ENCODE measurements around the gene ATXN7.

The ATXN7 gene

GRCh38 chr3:63984391-63984790 lies 120.7 kb downstream of the ATXN7 start:
- DNase-seq (ENCODE audit: low read depth in 3 of 3): no peak

GRCh38 chr3:63986146-63986545 lies 122.5 kb downstream of the ATXN7 start:
- DNase-seq (ENCODE audit: low read depth in 3 of 3): no peak

- DNase-seq (ENCODE audit: low read depth in 3 of 3): no peak
These were observed 123.2 kb downstream of the ATXN7 start for GRCh38 chr3:63986831-63987230.

GRCh38 chr3:63988943-63989342 lies 125.3 kb downstream of the ATXN7 start:
- DNase-seq (ENCODE audit: low read depth in 3 of 3): no peak

GRCh38 chr3:63990204-63990603 lies 126.5 kb downstream of the ATXN7 start:
- no peak for DNase-seq (ENCODE audit: low read depth in 3 of 3)

- DNase-seq (ENCODE audit: low read depth in 3 of 3): no peak
These were observed 127.1 kb downstream of the ATXN7 start for GRCh38 chr3:63990733-63991132.

- DNase-seq (ENCODE audit: low read depth in 3 of 3): no peak
These were observed 128.0 kb downstream of the ATXN7 start for GRCh38 chr3:63991666-63992065.

GRCh38 chr3:63992516-63993209 lies 129.0 kb downstream of the ATXN7 start:
- no peak for DNase-seq (ENCODE audit: low read depth in 3 of 3)

GRCh38 chr3:63993653-63994079 lies 130.0 kb downstream of the ATXN7 start:
- DNase-seq (ENCODE audit: low read depth in 3 of 3): peak; percentile 19 to 33 (median 26)

GRCh38 chr3:63995086-63995485 lies 131.4 kb downstream of the ATXN7 start:
- DNase-seq (ENCODE audit: low read depth in 3 of 3): no peak

GRCh38 chr3:63998852-63999754 lies 135.4 kb downstream of the ATXN7 start:
- no peak for DNase-seq (ENCODE audit: low read depth in 3 of 3)

GRCh38 chr3:64000453-64001055 lies 136.9 kb downstream of the ATXN7 start:
- no peak for DNase-seq (ENCODE audit: low read depth in 3 of 3)

- DNase-seq (ENCODE audit: low read depth in 3 of 3): no peak
These were observed 138.6 kb downstream of the ATXN7 start for GRCh38 chr3:64002233-64002632.

GRCh38 chr3:64003589-64003988 lies 139.9 kb downstream of the ATXN7 start:
- DNase-seq (ENCODE audit: low read depth in 3 of 3): no peak

- no peak for DNase-seq (ENCODE audit: low read depth in 3 of 3)
These were observed 144.3 kb downstream of the ATXN7 start for GRCh38 chr3:64008017-64008416.

GRCh38 chr3:64008487-64009351 lies 145.1 kb downstream of the ATXN7 start:
- no peak for DNase-seq (ENCODE audit: low read depth in 3 of 3)

- no peak for DNase-seq (ENCODE audit: low read depth in 3 of 3)
These were observed 145.9 kb downstream of the ATXN7 start for GRCh38 chr3:64009528-64009927.

GRCh38 chr3:64010199-64010598 lies 146.5 kb downstream of the ATXN7 start:
- DNase-seq (ENCODE audit: low read depth in 3 of 3): no peak

- DNase-seq (ENCODE audit: low read depth in 3 of 3): no peak
These were observed 148.0 kb downstream of the ATXN7 start for GRCh38 chr3:64011685-64012084.

GRCh38 chr3:64016941-64017620 lies 153.4 kb downstream of the ATXN7 start:
- no peak for DNase-seq (ENCODE audit: low read depth in 3 of 3)

- no peak for DNase-seq (ENCODE audit: low read depth in 3 of 3)
These were observed 155.6 kb downstream of the ATXN7 start for GRCh38 chr3:64019271-64019670.
